ENCODE data around the gene PHF13. TPM values are rescaled to one million over a fixed set of nuclear protein-coding genes. Genes with fewer than 3 reads are reported as not detected.

PHF13 gene
- total and polyA plus RNA-seq, 9 of the 15 experiments (the other 6 are each of a cell fraction or from before 2014, with no cell fraction given): 1.8 to 36.1 (median 11.7) TPM

Other genes starting within 250 kb of the PHF13 start
Only the 7 nearest of the 12 such genes appear.
- gene PLEKHG5, start 122.1 kb upstream of the PHF13 start, total RNA-seq (2014; rRNA removed): 0.05 and 0.20 TPM in 2 replicates
- gene PLEKHG5, start 122.1 kb upstream of the PHF13 start, total RNA-seq (2014; rRNA removed; fragmentation: Illumina TruSeq; extraction: Trizol): 0.04 TPM in 1 of 2 replicates, not detected in the other
- not detected in 2 replicates for gene PLEKHG5, start 122.1 kb upstream of the PHF13 start, total RNA-seq (2015; rRNA removed; fragmentation: Illumina TruSeq; extraction: Trizol)
- 0.29 TPM in 2 replicates for gene PLEKHG5, start 122.1 kb upstream of the PHF13 start, total RNA-seq (2021)
- 0.11 and 0.16 TPM in 2 replicates for gene PLEKHG5, start 122.1 kb upstream of the PHF13 start, polyA plus RNA-seq (2011; rRNA removed)
- gene PLEKHG5, start 122.1 kb upstream of the PHF13 start, polyA plus RNA-seq (2014; fragmentation: Illumina TruSeq; extraction: Trizol): 0.07 and 0.12 TPM in 2 replicates
- not detected for gene PLEKHG5, start 122.1 kb upstream of the PHF13 start, polyA plus RNA-seq (2014; fragmentation: Nextera tagmentation; extraction: Ambion mirVana)
- 0.13 and 0.26 TPM in 2 replicates for gene PLEKHG5, start 122.1 kb upstream of the PHF13 start, polyA plus RNA-seq (2014; rRNA removed)
- 47.3 and 58.4 TPM in 2 replicates for gene NOL9, start 59.2 kb upstream of the PHF13 start, total RNA-seq (2014; rRNA removed)
- 62.5 and 63.6 TPM in 2 replicates for gene NOL9, start 59.2 kb upstream of the PHF13 start, total RNA-seq (2014; rRNA removed; fragmentation: Illumina TruSeq; extraction: Trizol)
- 52.8 and 56.5 TPM in 2 replicates for gene NOL9, start 59.2 kb upstream of the PHF13 start, total RNA-seq (2015; rRNA removed; fragmentation: Illumina TruSeq; extraction: Trizol)
- 76.5 and 79.3 TPM in 2 replicates for gene NOL9, start 59.2 kb upstream of the PHF13 start, total RNA-seq (2021)
- gene NOL9, start 59.2 kb upstream of the PHF13 start, polyA plus RNA-seq (2011; rRNA removed): 52.3 and 52.7 TPM in 2 replicates
- gene NOL9, start 59.2 kb upstream of the PHF13 start, polyA plus RNA-seq (2014; fragmentation: Illumina TruSeq; extraction: Trizol): 25.8 and 30.1 TPM in 2 replicates
- gene NOL9, start 59.2 kb upstream of the PHF13 start, polyA plus RNA-seq (2014; fragmentation: Nextera tagmentation; extraction: Ambion mirVana): 10 to 100 TPM in 1 of 2 experiments, 1 to 10 TPM in 1; 5.6 to 10.1 TPM
- 35.6 and 40.0 TPM in 2 replicates for gene NOL9, start 59.2 kb upstream of the PHF13 start, polyA plus RNA-seq (2014; rRNA removed)
- gene TAS1R1, start 58.4 kb upstream of the PHF13 start, total RNA-seq (2014; rRNA removed): not detected in 2 replicates
- not detected in 2 replicates for gene TAS1R1, start 58.4 kb upstream of the PHF13 start, total RNA-seq (2014; rRNA removed; fragmentation: Illumina TruSeq; extraction: Trizol)
- not detected in 2 replicates for gene TAS1R1, start 58.4 kb upstream of the PHF13 start, total RNA-seq (2015; rRNA removed; fragmentation: Illumina TruSeq; extraction: Trizol)
- not detected in 2 replicates for gene TAS1R1, start 58.4 kb upstream of the PHF13 start, total RNA-seq (2021)
- gene TAS1R1, start 58.4 kb upstream of the PHF13 start, polyA plus RNA-seq (2011; rRNA removed): 0.04 and 0.06 TPM in 2 replicates
- not detected in 2 replicates for gene TAS1R1, start 58.4 kb upstream of the PHF13 start, polyA plus RNA-seq (2014; fragmentation: Illumina TruSeq; extraction: Trizol)
- gene TAS1R1, start 58.4 kb upstream of the PHF13 start, polyA plus RNA-seq (2014; fragmentation: Nextera tagmentation; extraction: Ambion mirVana): not detected
- not detected in 2 replicates for gene TAS1R1, start 58.4 kb upstream of the PHF13 start, polyA plus RNA-seq (2014; rRNA removed)
- 42.4 and 52.4 TPM in 2 replicates for gene ZBTB48, start 33.7 kb upstream of the PHF13 start, total RNA-seq (2014; rRNA removed)
- 17.2 and 19.8 TPM in 2 replicates for gene ZBTB48, start 33.7 kb upstream of the PHF13 start, total RNA-seq (2014; rRNA removed; fragmentation: Illumina TruSeq; extraction: Trizol)
- 44.5 and 55.4 TPM in 2 replicates for gene ZBTB48, start 33.7 kb upstream of the PHF13 start, total RNA-seq (2015; rRNA removed; fragmentation: Illumina TruSeq; extraction: Trizol)
- gene ZBTB48, start 33.7 kb upstream of the PHF13 start, total RNA-seq (2021): 52.9 and 55.3 TPM in 2 replicates
- gene ZBTB48, start 33.7 kb upstream of the PHF13 start, polyA plus RNA-seq (2011; rRNA removed): 29.5 and 57.2 TPM in 2 replicates
- 24.9 and 40.6 TPM in 2 replicates for gene ZBTB48, start 33.7 kb upstream of the PHF13 start, polyA plus RNA-seq (2014; fragmentation: Illumina TruSeq; extraction: Trizol)
- 1 to 10 TPM; 1.9 to 7.4 TPM for gene ZBTB48, start 33.7 kb upstream of the PHF13 start, polyA plus RNA-seq (2014; fragmentation: Nextera tagmentation; extraction: Ambion mirVana)
- 50.9 and 66.9 TPM in 2 replicates for gene ZBTB48, start 33.7 kb upstream of the PHF13 start, polyA plus RNA-seq (2014; rRNA removed)
- gene KLHL21, start 10.9 kb upstream of the PHF13 start, total RNA-seq (2014; rRNA removed): 26.4 and 32.3 TPM in 2 replicates
- gene KLHL21, start 10.9 kb upstream of the PHF13 start, total RNA-seq (2014; rRNA removed; fragmentation: Illumina TruSeq; extraction: Trizol): 10.0 and 12.6 TPM in 2 replicates
- gene KLHL21, start 10.9 kb upstream of the PHF13 start, total RNA-seq (2015; rRNA removed; fragmentation: Illumina TruSeq; extraction: Trizol): 22.4 and 23.6 TPM in 2 replicates
- 39.6 and 42.1 TPM in 2 replicates for gene KLHL21, start 10.9 kb upstream of the PHF13 start, total RNA-seq (2021)
- gene KLHL21, start 10.9 kb upstream of the PHF13 start, polyA plus RNA-seq (2011; rRNA removed): 11.0 and 14.9 TPM in 2 replicates
- gene KLHL21, start 10.9 kb upstream of the PHF13 start, polyA plus RNA-seq (2014; fragmentation: Illumina TruSeq; extraction: Trizol): 17.5 and 24.2 TPM in 2 replicates
- gene KLHL21, start 10.9 kb upstream of the PHF13 start, polyA plus RNA-seq (2014; fragmentation: Nextera tagmentation; extraction: Ambion mirVana): 1 to 10 TPM; 2.1 to 2.2 TPM
- gene KLHL21, start 10.9 kb upstream of the PHF13 start, polyA plus RNA-seq (2014; rRNA removed): 21.0 and 22.2 TPM in 2 replicates
- 31.2 and 37.6 TPM in 2 replicates for gene THAP3, start 11.1 kb downstream of the PHF13 start, total RNA-seq (2014; rRNA removed)
- 7.4 and 9.5 TPM in 2 replicates for gene THAP3, start 11.1 kb downstream of the PHF13 start, total RNA-seq (2014; rRNA removed; fragmentation: Illumina TruSeq; extraction: Trizol)
- gene THAP3, start 11.1 kb downstream of the PHF13 start, total RNA-seq (2015; rRNA removed; fragmentation: Illumina TruSeq; extraction: Trizol): 23.3 and 24.4 TPM in 2 replicates
- gene THAP3, start 11.1 kb downstream of the PHF13 start, total RNA-seq (2021): 18.2 and 22.1 TPM in 2 replicates
- 12.7 and 18.9 TPM in 2 replicates for gene THAP3, start 11.1 kb downstream of the PHF13 start, polyA plus RNA-seq (2011; rRNA removed)
- gene THAP3, start 11.1 kb downstream of the PHF13 start, polyA plus RNA-seq (2014; fragmentation: Illumina TruSeq; extraction: Trizol): 20.0 and 23.0 TPM in 2 replicates
- 1 to 10 TPM; 1.9 to 7.0 TPM for gene THAP3, start 11.1 kb downstream of the PHF13 start, polyA plus RNA-seq (2014; fragmentation: Nextera tagmentation; extraction: Ambion mirVana)
- gene THAP3, start 11.1 kb downstream of the PHF13 start, polyA plus RNA-seq (2014; rRNA removed): 28.1 and 29.3 TPM in 2 replicates
- 67.5 and 87.3 TPM in 2 replicates for gene DNAJC11, start 88.1 kb downstream of the PHF13 start, total RNA-seq (2014; rRNA removed)
- 78.9 and 86.4 TPM in 2 replicates for gene DNAJC11, start 88.1 kb downstream of the PHF13 start, total RNA-seq (2014; rRNA removed; fragmentation: Illumina TruSeq; extraction: Trizol)
- 76.6 and 81.4 TPM in 2 replicates for gene DNAJC11, start 88.1 kb downstream of the PHF13 start, total RNA-seq (2015; rRNA removed; fragmentation: Illumina TruSeq; extraction: Trizol)
- gene DNAJC11, start 88.1 kb downstream of the PHF13 start, total RNA-seq (2021): 115 and 121 TPM in 2 replicates
- gene DNAJC11, start 88.1 kb downstream of the PHF13 start, polyA plus RNA-seq (2011; rRNA removed): 42.2 and 52.7 TPM in 2 replicates
- 109 and 123 TPM in 2 replicates for gene DNAJC11, start 88.1 kb downstream of the PHF13 start, polyA plus RNA-seq (2014; fragmentation: Illumina TruSeq; extraction: Trizol)
- 10 to 100 TPM; 14.1 to 23.2 TPM for gene DNAJC11, start 88.1 kb downstream of the PHF13 start, polyA plus RNA-seq (2014; fragmentation: Nextera tagmentation; extraction: Ambion mirVana)
- 79.0 and 81.4 TPM in 2 replicates for gene DNAJC11, start 88.1 kb downstream of the PHF13 start, polyA plus RNA-seq (2014; rRNA removed)

Data from K562 (cell line).